ENCODE data around the gene CAND2.
A peak's percentile ranks its signal among the peaks of the same experiment; 100 is the strongest.
"Not testable (repeated sequence)": the region's sequence is repeated elsewhere in the genome, so short reads cannot be mapped to it uniquely, and the experiment has no call there.

Gene CAND2

GRCh38 chr3:12831301-12831866, 34.9 kb downstream of the CAND2 start:
- no peak for DNase-seq (ENCODE audit: low read depth)

GRCh38 chr3:12832350-12833221, 36.1 kb downstream of the CAND2 start:
- DNase-seq (ENCODE audit: low read depth): no peak

- no peak for DNase-seq (ENCODE audit: low read depth)
Measured at GRCh38 chr3:12833222-12834161, 37.0 kb downstream of the CAND2 start.

GRCh38 chr3:12835052-12835665, 38.7 kb downstream of the CAND2 start:
- DNase-seq (ENCODE audit: low read depth): no peak

GRCh38 chr3:12837295-12837986, 41.0 kb downstream of the CAND2 start:
- DNase-seq (ENCODE audit: low read depth): no peak

- DNase-seq (ENCODE audit: low read depth): no peak
Measured at GRCh38 chr3:12838179-12838965, 41.9 kb downstream of the CAND2 start.

- DNase-seq (ENCODE audit: low read depth): no peak
Measured at GRCh38 chr3:12839156-12839946, 42.9 kb downstream of the CAND2 start.

GRCh38 chr3:12840148-12840547, 43.7 kb downstream of the CAND2 start:
- not testable (repeated sequence) for DNase-seq (ENCODE audit: low read depth)

- peak; percentile 8 for DNase-seq (ENCODE audit: low read depth)
Measured at GRCh38 chr3:12840591-12841148, 44.2 kb downstream of the CAND2 start.

GRCh38 chr3:12841149-12841969, 44.9 kb downstream of the CAND2 start, which contains the start of gene RPL32:
RPL32 (minus strand) TSS chr3:12841565; CDS start chr3:12840237, 1,328 bp downstream.
- peak; percentile 72 for DNase-seq (ENCODE audit: low read depth)

- no peak for DNase-seq (ENCODE audit: low read depth)
Measured at GRCh38 chr3:12841970-12842328, 45.5 kb downstream of the CAND2 start.

GRCh38 chr3:12842469-12842868, 46.0 kb downstream of the CAND2 start:
- DNase-seq (ENCODE audit: low read depth): no peak

- DNase-seq (ENCODE audit: low read depth): no peak
Measured at GRCh38 chr3:12845811-12846210, 49.3 kb downstream of the CAND2 start.

GRCh38 chr3:12852201-12852600, 55.7 kb downstream of the CAND2 start:
- no peak for DNase-seq (ENCODE audit: low read depth)

- not testable (repeated sequence) for DNase-seq (ENCODE audit: low read depth)
Measured at GRCh38 chr3:12853847-12854246, 57.4 kb downstream of the CAND2 start.

- DNase-seq (ENCODE audit: low read depth): no peak
Measured at GRCh38 chr3:12854565-12854964, 58.1 kb downstream of the CAND2 start.

GRCh38 chr3:12856626-12857025, 60.1 kb downstream of the CAND2 start:
- no peak for DNase-seq (ENCODE audit: low read depth)

- no peak for DNase-seq (ENCODE audit: low read depth)
Measured at GRCh38 chr3:12859840-12860239, 63.4 kb downstream of the CAND2 start.

Measured in T-helper 22 cell (primary cell).